ENCODE data around the gene FMC1. TPM values are rescaled to one million over a fixed set of nuclear protein-coding genes. Genes with fewer than 3 reads are reported as not detected.

FMC1 gene
- total and polyA plus RNA-seq, 2 donors (not counting 1 experiment from before 2014, with no cell fraction given): 10.1 to 23.0 TPM

GRCh38 chr7:139358541-139359365 is 17.6 kb downstream of the FMC1 start:
- TF ChIP-seq EZH2 (IDR thresholded peaks at IDR 0.05; ENCODE audit: low read length, missing control alignments) (no peak), CTCF (conservative IDR thresholded peaks at IDR 0.05 in 1 of 2, IDR thresholded peaks at IDR 0.05 in 1 of 2; ENCODE audit: low read depth in 1 of 2, low read length in 2 of 2) (no peak)
- Histone ChIP-seq H3K9me3 (ENCODE audit: control insufficient read depth, insufficient read depth, low read depth, low read length) (no peaks in the 10 kb centered on the region), H3K4me2 (ENCODE audit: extremely low read depth, insufficient read depth, low read length) (peak overlapping the region; percentile 97), H3K27me3 (ENCODE audit: control insufficient read depth, insufficient read depth, low read length) (no peaks in the 10 kb centered on the region), H3K36me3 (ENCODE audit: control insufficient read depth, insufficient read depth, low read length) (no peaks in the 10 kb centered on the region), H3K79me2 (ENCODE audit: control insufficient read depth, insufficient read depth, low read length) (peaks cover 36% of the 10 kb centered on the region), H2AFZ (ENCODE audit: low read length) (peak overlapping the region; percentile 36), H3K4me1 (ENCODE audit: control insufficient read depth, extremely low read depth, insufficient read depth, low read length) (no peaks in the 10 kb centered on the region), H3K9ac (ENCODE audit: insufficient read depth, low read length) (peak overlapping the region; percentile 100), H4K20me1 (ENCODE audit: control insufficient read depth, extremely low read depth, insufficient read depth, low read length) (peaks cover 4% of the 10 kb centered on the region), H3K27ac (ENCODE audit: insufficient read depth, low read length) (peak overlapping the region; percentile 99), H3K4me3 (replicated peaks in 1 of 4; ENCODE audit: control extremely low read depth in 1 of 4, insufficient read depth in 1 of 4, low read depth in 3 of 4, low read length in 4 of 4) (peak overlapping the region; percentile 81 to 90 (median 88))
- peak; percentile 25 to 66 for DNase-seq (ENCODE audit: low read depth in 2 of 2)

- Histone ChIP-seq H3K27ac (ENCODE audit: insufficient read depth, low read length) (peak within 1 kb of the TSS; percentile 99), H3K79me2 (ENCODE audit: control insufficient read depth, insufficient read depth, low read length) (peaks cover 44% of the 10 kb centered on the region), H3K4me1 (ENCODE audit: control insufficient read depth, extremely low read depth, insufficient read depth, low read length) (no peaks in the 10 kb centered on the region)
These were observed 18.5 kb downstream of the FMC1 start, which contains the start of gene LUC7L2 for GRCh38 chr7:139359366-139360209. LUC7L2 (plus strand) TSS chr7:139359894; CDS start chr7:139360262, 368 bp downstream.

More at GRCh38 chr7:139359366-139360209, 18.5 kb downstream of the FMC1 start, which contains the start of gene LUC7L2:
- H3K4me2 ChIP-seq (ENCODE audit: extremely low read depth, insufficient read depth, low read length): peak within 1 kb of the TSS; percentile 97
- peaks cover 4% of the 10 kb centered on the region for H4K20me1 ChIP-seq (ENCODE audit: control insufficient read depth, extremely low read depth, insufficient read depth, low read length)
- H3K36me3 ChIP-seq (ENCODE audit: control insufficient read depth, insufficient read depth, low read length): no peaks in the 10 kb centered on the region
- H3K9me3 ChIP-seq (ENCODE audit: control insufficient read depth, insufficient read depth, low read depth, low read length): no peaks in the 10 kb centered on the region
- TF ChIP-seq EZH2 (IDR thresholded peaks at IDR 0.05; ENCODE audit: low read length, missing control alignments): no peak
- TF ChIP-seq CTCF (conservative IDR thresholded peaks at IDR 0.05 in 1 of 2, IDR thresholded peaks at IDR 0.05 in 1 of 2; ENCODE audit: low read depth in 1 of 2, low read length in 2 of 2): no peak
- peak within 1 kb of the TSS; percentile 81 to 90 (median 88) for H3K4me3 ChIP-seq (replicated peaks in 1 of 4; ENCODE audit: control extremely low read depth in 1 of 4, insufficient read depth in 1 of 4, low read depth in 3 of 4, low read length in 4 of 4)
- H3K27me3 ChIP-seq (ENCODE audit: control insufficient read depth, insufficient read depth, low read length): no peaks in the 10 kb centered on the region
- peak within 1 kb of the TSS; percentile 100 for H3K9ac ChIP-seq (ENCODE audit: insufficient read depth, low read length)
- DNase-seq (ENCODE audit: low read depth in 2 of 2): peak; percentile 97 to 99
- H2AFZ ChIP-seq (ENCODE audit: low read length): peak within 1 kb of the TSS; percentile 94

All from fibroblast of lung (primary cell).